Measurements from ENCODE around the gene IQSEC2.
A peak's percentile ranks its signal among the peaks of the same experiment; 100 is the strongest.

Gene IQSEC2

GRCh38 chrX:53281321-53281822 lies at the start of gene IQSEC2:
Gene IQSEC2, minus strand, starts transcription at chrX:53281584.
- DNase-seq (ENCODE audit: low read depth) = no peak

DNA sequence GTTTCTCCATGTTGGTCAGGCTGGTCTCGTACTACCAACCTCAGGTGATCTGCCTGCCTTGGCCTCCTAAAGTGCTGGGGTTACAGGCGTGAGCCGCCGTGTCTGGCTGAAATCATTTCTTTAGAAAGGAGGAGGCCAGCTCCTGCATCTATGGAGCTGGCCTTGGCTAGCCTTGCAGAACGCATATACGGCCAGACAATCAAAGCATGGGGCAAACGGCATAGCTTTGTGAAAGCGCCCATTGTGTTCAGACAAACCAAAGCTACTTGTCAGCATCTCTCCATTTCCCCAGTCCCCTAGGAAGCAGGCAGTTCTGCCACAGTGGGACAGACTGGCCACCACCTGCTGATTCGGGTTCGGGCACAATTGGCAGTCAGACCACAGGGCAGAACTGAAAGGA lies 48.9 kb upstream of the IQSEC2 start:
- DNase-seq (ENCODE audit: low read depth) = no peak

DNA sequence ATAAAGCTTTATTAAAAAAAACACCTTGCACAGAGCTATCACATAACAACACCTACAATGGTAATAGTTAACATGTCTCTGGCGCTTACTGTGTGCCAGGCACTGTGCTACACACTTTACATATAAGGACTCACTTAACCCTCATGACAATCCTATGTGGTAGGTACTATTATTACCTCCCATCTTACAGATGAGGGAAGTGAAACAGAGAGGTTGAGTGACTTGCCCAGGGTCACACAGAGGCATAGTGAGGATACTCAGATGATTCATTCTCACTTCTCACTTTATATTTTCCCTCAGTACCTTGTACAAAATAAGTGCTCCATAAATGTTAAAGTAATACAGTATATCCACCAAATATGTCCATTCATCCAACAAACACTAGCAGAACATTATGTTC lies 43.4 kb upstream of the IQSEC2 start:
- DNase-seq (ENCODE audit: low read depth) = no peak

- DNase-seq (ENCODE audit: low read depth) = no peak
Measured at GRCh38 chrX:53324085-53324484, 42.7 kb upstream of the IQSEC2 start.

GRCh38 chrX:53323196-53323595 lies 41.8 kb upstream of the IQSEC2 start:
- DNase-seq (ENCODE audit: low read depth) = no peak

- no peak for DNase-seq (ENCODE audit: low read depth)
Measured at GRCh38 chrX:53321943-53322497, 40.6 kb upstream of the IQSEC2 start.

DNA sequence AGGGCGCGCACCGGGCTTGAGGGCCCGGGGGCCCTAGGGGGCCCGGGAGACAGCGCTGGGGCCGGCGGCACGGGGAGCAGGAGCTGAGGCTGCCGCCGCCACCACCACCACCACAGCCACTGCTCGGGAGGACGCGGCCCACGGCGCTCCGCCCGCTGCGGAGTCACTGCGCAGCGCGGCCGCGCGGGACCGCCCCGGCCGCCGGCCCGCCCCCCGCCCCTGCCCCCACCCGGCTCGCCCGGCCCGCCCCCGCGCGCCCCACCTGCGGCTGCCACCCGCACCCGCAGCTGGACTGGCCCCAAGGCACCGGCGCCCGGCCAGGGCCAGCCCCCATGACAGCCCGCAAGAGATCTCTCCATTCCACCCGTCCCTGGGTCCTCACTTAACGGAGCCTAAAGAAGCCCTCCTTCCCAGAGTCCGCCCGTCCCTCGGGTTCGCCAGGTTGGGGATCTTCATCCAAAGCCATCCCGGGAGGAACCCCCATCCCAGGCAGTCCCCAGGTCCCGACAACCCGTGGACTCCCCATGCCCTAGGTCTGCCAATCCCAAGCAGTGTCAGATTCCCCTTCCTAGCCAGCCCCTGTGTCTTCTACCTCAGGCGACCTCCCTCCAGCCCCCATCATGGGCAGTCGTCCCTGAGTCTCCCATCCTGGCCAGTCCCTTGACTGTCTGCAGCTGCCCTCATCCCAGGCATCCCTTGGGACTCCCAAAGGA lies 40.0 kb upstream of the IQSEC2 start:
- DNase-seq (ENCODE audit: low read depth) = no peak

DNA sequence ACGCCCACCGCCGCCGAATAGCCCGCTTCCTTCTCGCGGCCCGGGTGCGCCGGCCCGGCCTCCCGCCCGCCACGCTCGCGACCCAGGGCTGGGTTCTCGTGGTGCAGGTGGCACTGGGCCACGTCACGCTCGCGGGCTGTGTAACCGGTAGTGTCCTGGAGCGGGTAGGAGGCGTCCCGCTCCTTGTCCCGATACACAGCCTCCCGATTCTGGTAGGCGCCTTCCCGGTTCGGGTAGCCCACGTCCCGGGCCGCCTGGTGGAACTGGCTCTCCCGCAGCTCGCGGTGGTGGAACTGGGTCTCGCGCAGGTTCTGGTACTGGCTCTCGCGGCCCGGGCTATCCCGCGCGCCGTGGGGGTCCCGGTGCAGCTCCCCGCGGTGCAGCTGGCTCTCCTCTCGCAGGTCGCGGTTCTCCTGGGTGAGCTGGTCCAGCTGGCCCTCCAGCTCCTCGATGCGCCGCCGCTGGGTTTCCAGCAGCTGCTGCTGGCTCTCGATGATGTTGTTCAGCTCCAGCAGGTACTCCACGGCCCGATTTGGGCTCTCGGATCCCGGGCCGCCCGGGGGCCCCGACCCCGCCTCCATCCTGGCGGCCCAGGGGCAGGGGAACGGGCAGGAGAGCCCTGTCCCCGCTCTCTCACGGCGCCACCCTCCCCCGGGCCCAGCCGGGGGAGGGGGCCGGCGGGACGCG lies 39.3 kb upstream of the IQSEC2 start:
- no peak for DNase-seq (ENCODE audit: low read depth)

- no peak for DNase-seq (ENCODE audit: low read depth)
Measured at GRCh38 chrX:53319614-53320542, 38.5 kb upstream of the IQSEC2 start.

DNA sequence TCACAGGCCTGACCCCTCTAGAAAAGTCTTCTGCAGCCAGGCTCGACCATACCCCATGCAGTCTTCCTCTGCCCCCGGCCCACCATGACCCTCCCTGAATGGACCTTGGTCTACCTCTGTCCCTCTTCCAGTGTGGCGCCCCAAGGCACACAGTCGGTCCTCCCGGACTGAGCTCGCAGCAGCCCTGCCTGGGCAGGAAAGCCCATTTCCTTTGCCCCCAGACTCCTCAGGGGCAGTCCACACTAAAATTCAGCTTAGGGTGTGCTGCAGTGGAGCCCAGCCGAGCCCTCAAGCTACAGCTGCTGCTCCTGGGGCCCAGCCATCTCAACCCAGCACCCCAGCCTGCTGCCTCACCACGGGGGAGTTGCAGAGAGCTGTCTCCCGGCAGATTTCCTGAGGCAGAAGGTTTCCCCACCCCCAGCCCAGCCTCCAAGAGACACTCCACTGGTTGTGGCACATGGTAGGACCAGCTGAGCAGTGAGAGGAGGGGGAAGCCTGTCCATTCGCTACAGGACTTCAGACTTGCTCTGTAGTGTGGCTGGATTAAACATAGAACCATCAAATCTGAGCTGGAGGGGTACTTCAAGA lies 37.5 kb upstream of the IQSEC2 start:
- no peak for DNase-seq (ENCODE audit: low read depth)

GRCh38 chrX:53317365-53318069 lies 36.1 kb upstream of the IQSEC2 start:
- DNase-seq (ENCODE audit: low read depth) = peak; percentile 53

GRCh38 chrX:53316860-53317237 lies 35.5 kb upstream of the IQSEC2 start:
- DNase-seq (ENCODE audit: low read depth) = no peak

DNA sequence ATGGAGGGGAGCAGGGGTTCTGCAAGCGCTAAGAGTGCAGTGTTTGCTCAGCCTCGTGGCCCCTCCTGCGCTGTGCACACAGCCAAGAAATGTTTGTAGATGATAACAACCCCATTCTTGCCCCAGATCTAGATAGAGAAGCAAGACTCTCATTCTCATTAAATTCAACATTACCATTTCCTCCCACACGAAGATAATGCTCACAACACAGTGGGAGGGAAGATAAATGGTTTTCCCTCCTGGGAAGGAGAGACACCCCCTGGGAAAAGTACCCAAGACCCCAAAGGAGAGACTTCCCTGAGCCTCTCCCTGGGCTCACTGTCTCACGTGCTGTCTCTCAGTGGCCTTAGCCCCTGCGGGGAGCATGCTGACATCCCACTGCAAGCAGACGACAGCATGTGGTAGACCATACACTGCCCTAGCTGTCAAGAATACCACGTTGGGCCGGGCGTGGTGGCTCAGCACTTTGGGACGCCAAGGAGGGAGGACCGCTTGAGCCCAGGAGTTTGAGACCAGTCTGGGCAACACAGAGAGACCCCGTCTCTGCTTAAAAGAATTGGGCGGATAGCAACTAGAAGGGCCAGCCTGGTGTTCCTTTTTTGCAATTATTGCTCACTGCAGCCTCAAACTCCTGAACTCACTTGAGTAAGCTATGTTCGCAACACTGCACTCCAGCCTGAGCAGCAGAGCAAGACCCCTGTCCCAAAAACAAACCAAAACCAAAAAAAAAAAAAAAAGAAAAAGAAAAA lies 34.9 kb upstream of the IQSEC2 start:
- no peak for DNase-seq (ENCODE audit: low read depth)

- DNase-seq (ENCODE audit: low read depth) = no peak
Measured at GRCh38 chrX:53313728-53314105, 32.3 kb upstream of the IQSEC2 start.

GRCh38 chrX:53312946-53313727 lies 31.8 kb upstream of the IQSEC2 start:
- peak; percentile 45 for DNase-seq (ENCODE audit: low read depth)

DNA sequence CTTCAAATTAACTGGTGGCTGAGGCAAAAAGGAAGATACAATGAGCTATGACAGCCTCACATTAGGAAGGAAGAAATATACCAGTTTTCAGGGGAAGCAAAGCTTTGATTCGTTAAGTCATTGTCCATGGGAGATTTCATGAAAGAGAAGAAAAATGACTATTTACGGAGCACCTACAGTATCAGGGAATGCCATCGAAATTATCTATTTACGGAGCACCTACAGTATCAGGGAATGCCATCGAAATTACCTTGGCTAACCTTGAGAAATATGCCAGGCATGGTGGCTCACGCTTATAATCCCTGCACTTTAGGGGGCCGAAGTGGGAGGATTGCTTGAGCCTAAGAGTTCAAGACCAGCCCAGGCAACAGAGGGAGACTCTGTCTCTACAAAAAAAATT lies 28.5 kb upstream of the IQSEC2 start:
- DNase-seq (ENCODE audit: low read depth) = no peak

GRCh38 chrX:53308836-53309235 lies 27.5 kb upstream of the IQSEC2 start:
- no peak for DNase-seq (ENCODE audit: low read depth)

- DNase-seq (ENCODE audit: low read depth) = no peak
Measured at GRCh38 chrX:53305996-53306937, 24.9 kb upstream of the IQSEC2 start.
